Esophagus squamous epithelium (tissue), 4 donors: ENCODE measurements around the gene SEMA4F.
"Not testable (repeated sequence)": the region's sequence is repeated elsewhere in the genome, so short reads cannot be mapped to it uniquely, and the experiment has no call there.

Source experiments
- POLR2A ChIP-seq, 4 donors: fragments of 450-650 bp; IDR thresholded peaks; one replicate each; pipeline ENCODE4 v1.6.1; 2017; ENCODE audit warnings: antibody characterized with exemption in 4 of 4, mild to moderate bottlenecking in 4 of 4, moderate library complexity in 3 of 4
- TF ChIP-seq, protein P1 (sequence below), 6 experiments: fragments of 450-650 bp in 4 of 6; fragments of 200-600 bp in 2 of 6; sonication (generic) in 2 of 6; IDR thresholded peaks; one replicate each; pipeline ENCODE4 v1.5.1; 2016 to 2019; ENCODE audit warnings: antibody characterized with exemption in 6 of 6, mild to moderate bottlenecking in 4 of 6, moderate library complexity in 4 of 6

DNA sequence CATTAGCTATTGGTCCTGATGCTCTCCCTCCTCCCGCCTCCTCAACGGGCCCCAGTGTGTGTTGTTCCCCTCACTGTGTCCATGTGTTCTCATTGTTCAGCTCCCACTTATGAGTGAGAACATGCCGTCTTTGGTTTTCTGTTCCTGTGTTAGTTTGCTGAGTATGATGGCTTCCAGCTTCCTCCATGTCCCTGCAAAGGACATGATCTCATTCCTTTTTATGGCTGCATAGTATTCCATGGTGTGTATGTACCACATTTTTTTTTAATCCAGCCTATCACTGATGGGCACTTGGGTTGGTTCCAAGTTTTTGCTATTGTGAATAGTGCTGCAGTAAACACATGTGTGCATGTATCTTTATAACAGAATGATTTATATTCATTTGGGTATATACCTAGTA, 23.6 kb upstream of the SEMA4F start:
- not testable (repeated sequence) for TF ChIP-seq POLR2A (IDR thresholded peaks at IDR 0.05)
- TF ChIP-seq, protein P1, sequence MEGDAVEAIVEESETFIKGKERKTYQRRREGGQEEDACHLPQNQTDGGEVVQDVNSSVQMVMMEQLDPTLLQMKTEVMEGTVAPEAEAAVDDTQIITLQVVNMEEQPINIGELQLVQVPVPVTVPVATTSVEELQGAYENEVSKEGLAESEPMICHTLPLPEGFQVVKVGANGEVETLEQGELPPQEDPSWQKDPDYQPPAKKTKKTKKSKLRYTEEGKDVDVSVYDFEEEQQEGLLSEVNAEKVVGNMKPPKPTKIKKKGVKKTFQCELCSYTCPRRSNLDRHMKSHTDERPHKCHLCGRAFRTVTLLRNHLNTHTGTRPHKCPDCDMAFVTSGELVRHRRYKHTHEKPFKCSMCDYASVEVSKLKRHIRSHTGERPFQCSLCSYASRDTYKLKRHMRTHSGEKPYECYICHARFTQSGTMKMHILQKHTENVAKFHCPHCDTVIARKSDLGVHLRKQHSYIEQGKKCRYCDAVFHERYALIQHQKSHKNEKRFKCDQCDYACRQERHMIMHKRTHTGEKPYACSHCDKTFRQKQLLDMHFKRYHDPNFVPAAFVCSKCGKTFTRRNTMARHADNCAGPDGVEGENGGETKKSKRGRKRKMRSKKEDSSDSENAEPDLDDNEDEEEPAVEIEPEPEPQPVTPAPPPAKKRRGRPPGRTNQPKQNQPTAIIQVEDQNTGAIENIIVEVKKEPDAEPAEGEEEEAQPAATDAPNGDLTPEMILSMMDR (IDR thresholded peaks at IDR 0.05): not testable (repeated sequence)
